ENCODE data around the gene PLEKHO2.

DNA sequence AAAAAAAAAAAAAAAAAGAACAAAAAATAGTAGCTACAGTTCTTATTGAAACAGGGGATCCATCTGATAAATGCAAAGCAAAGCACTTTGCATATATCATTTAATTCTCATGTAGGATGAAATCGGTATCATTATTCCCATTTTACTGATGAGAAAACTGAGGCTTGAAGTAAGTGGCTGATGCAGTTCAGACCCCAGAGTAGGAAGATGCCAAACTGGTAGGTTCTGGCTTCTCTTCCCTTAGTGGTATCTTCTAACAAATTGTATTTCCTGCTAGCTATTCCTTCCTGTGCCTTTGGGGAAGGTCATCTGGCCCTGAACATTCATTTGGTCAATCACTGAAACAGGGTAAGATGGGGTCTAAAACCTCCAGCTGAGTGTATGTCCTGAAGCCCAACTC, 38.2 kb upstream of the PLEKHO2 start:
- TF ChIP-seq RAD21 (conservative IDR thresholded peaks at IDR 0.05 in 1 of 2, IDR thresholded peaks at IDR 0.05 in 1 of 2) (no peak), RNF2 (IDR thresholded peaks at IDR 0.05; ENCODE audit: borderline replicate concordance, low read depth) (no peak), RCOR1 (IDR thresholded peaks at IDR 0.05; ENCODE audit: low read depth, low read length) (no peak), RFX5 (IDR thresholded peaks at IDR 0.05) (no peak), JUN (IDR thresholded peaks at IDR 0.05) (no peak), KDM5A (IDR thresholded peaks at IDR 0.05) (no peak), CEBPB (IDR thresholded peaks at IDR 0.05) (no peak), ESRRA (IDR thresholded peaks at IDR 0.05; ENCODE audit: borderline replicate concordance, low read length) (no peak), POLR2A (IDR thresholded peaks at IDR 0.05; ENCODE audit: low read length) (no peak), MYC (IDR thresholded peaks at IDR 0.05; ENCODE audit: borderline replicate concordance, low read length) (no peak)
- TF ChIP-seq, protein P1, sequence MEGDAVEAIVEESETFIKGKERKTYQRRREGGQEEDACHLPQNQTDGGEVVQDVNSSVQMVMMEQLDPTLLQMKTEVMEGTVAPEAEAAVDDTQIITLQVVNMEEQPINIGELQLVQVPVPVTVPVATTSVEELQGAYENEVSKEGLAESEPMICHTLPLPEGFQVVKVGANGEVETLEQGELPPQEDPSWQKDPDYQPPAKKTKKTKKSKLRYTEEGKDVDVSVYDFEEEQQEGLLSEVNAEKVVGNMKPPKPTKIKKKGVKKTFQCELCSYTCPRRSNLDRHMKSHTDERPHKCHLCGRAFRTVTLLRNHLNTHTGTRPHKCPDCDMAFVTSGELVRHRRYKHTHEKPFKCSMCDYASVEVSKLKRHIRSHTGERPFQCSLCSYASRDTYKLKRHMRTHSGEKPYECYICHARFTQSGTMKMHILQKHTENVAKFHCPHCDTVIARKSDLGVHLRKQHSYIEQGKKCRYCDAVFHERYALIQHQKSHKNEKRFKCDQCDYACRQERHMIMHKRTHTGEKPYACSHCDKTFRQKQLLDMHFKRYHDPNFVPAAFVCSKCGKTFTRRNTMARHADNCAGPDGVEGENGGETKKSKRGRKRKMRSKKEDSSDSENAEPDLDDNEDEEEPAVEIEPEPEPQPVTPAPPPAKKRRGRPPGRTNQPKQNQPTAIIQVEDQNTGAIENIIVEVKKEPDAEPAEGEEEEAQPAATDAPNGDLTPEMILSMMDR (IDR thresholded peaks at IDR 0.05): no peak
- TF ChIP-seq, protein P2, sequence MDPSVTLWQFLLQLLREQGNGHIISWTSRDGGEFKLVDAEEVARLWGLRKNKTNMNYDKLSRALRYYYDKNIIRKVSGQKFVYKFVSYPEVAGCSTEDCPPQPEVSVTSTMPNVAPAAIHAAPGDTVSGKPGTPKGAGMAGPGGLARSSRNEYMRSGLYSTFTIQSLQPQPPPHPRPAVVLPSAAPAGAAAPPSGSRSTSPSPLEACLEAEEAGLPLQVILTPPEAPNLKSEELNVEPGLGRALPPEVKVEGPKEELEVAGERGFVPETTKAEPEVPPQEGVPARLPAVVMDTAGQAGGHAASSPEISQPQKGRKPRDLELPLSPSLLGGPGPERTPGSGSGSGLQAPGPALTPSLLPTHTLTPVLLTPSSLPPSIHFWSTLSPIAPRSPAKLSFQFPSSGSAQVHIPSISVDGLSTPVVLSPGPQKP (IDR thresholded peaks at IDR 0.05; ENCODE audit: low read depth, low read length): no peak
- TF ChIP-seq, protein P3, sequence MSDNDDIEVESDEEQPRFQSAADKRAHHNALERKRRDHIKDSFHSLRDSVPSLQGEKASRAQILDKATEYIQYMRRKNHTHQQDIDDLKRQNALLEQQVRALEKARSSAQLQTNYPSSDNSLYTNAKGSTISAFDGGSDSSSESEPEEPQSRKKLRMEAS (IDR thresholded peaks at IDR 0.05): no peak
- TF ChIP-seq, protein P4, sequence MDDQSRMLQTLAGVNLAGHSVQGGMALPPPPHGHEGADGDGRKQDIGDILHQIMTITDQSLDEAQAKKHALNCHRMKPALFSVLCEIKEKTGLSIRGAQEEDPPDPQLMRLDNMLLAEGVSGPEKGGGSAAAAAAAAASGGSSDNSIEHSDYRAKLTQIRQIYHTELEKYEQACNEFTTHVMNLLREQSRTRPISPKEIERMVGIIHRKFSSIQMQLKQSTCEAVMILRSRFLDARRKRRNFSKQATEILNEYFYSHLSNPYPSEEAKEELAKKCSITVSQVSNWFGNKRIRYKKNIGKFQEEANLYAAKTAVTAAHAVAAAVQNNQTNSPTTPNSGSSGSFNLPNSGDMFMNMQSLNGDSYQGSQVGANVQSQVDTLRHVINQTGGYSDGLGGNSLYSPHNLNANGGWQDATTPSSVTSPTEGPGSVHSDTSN (IDR thresholded peaks at IDR 0.05): no peak
